Aorta (tissue), 5 donors: ENCODE data around the gene FAF1. TPM values are rescaled to one million over a fixed set of nuclear protein-coding genes. Genes with fewer than 3 reads are reported as not detected.

Experiments
- ATAC-seq: fragments of 200-7000 bp; cut with Tn5 transposase; one replicate; pipeline ENCODE4 v1.9.1; 2022; ENCODE audit warnings: moderate library complexity; ENCODE audit not compliant: low FRiP score
- DNase-seq, 2 donors: peaks; one replicate each; pipeline ENCODE4 v3.0.0-alpha.2; 2020
- H3K27ac ChIP-seq, 2 donors: one replicate each; pipeline ENCODE4 v1.5.1; 2013; ENCODE audit warnings: low read length in 2 of 2, mild to moderate bottlenecking in 2 of 2, moderate library complexity in 2 of 2, control low read depth in 1 of 2, inconsistent platforms in 1 of 2, low read depth in 1 of 2
- H3K27me3 ChIP-seq, 2 donors: one replicate each; pipeline ENCODE4 v1.6.1; 2013; ENCODE audit warnings: control low read depth in 1 of 2, low read length in 1 of 2, mild to moderate bottlenecking in 1 of 2, moderate library complexity in 1 of 2; ENCODE audit not compliant: insufficient read depth in 2 of 2, control insufficient read depth in 1 of 2
- H3K36me3 ChIP-seq, 2 donors: one replicate each; pipeline ENCODE4 v1.6.1; 2013; ENCODE audit warnings: control low read depth in 1 of 2, low read length in 1 of 2, mild to moderate bottlenecking in 1 of 2; ENCODE audit not compliant: insufficient read depth in 2 of 2, control insufficient read depth in 1 of 2
- H3K4me1 ChIP-seq, 2 donors: one replicate each; pipeline ENCODE4 v1.6.1; 2013; ENCODE audit warnings: low read length in 2 of 2, control low read depth in 1 of 2, mild to moderate bottlenecking in 1 of 2, moderate library complexity in 1 of 2; ENCODE audit not compliant: insufficient read depth in 2 of 2, control insufficient read depth in 1 of 2
- H3K4me3 ChIP-seq, 2 donors: one replicate each; pipeline ENCODE4 v1.5.1; 2013; ENCODE audit warnings: low read length in 2 of 2, control low read depth in 1 of 2, mild to moderate bottlenecking in 1 of 2
- H3K9me3 ChIP-seq: one replicate; pipeline ENCODE4 v1.6.1; 2013; ENCODE audit warnings: mild to moderate bottlenecking, low read length; ENCODE audit not compliant: control insufficient read depth
- WGBS, 2 donors: extraction: QIAGEN DNeasy Blood & Tissue Kit; methylation state at CpG; one replicate each; pipeline ENCODE4 v1.1.7; 2013; 5-methylcytosine and 5-hydroxymethylcytosine counted together
- intact Hi-C, 2 donors: fragments of 100-400 bp; cut with DNase I; formaldehyde crosslinking; loops; one replicate each; pipeline versions ENCODE4 v1.14.2 to v1.15.0; 2022
- polyA plus RNA-seq, 2 donors: library from polyadenylated mRNA; stranded (reverse); fragments of 200-250 nt; gene quantifications; one replicate each; pipeline ENCODE4 v1.2.3, GENCODE V29; 2013
- total RNA-seq, 2 donors: library from RNA; stranded (reverse); fragmentation: NEBNext Ultra II Directional; extraction: Animal tissue kit (Norgen Biotek cat#: 25700); gene quantifications; one replicate each; pipeline ENCODE4 v1.2.1, GENCODE V29; 2021
- donor health status: healthy with polysubstance abuse.
- donor health status: Bipolar disorder and iron deficiency.
- donor health status: DM: no; HTN: no; CAD: no.
- donor health status: DM: no; HTN: no; CAD: no.
- donor health status: DM: yes; HTN: yes; CAD: no.

Gene FAF1
- total and polyA plus RNA-seq, 4 donors: 27.0 to 56.1 (median 43.0) TPM

DNA sequence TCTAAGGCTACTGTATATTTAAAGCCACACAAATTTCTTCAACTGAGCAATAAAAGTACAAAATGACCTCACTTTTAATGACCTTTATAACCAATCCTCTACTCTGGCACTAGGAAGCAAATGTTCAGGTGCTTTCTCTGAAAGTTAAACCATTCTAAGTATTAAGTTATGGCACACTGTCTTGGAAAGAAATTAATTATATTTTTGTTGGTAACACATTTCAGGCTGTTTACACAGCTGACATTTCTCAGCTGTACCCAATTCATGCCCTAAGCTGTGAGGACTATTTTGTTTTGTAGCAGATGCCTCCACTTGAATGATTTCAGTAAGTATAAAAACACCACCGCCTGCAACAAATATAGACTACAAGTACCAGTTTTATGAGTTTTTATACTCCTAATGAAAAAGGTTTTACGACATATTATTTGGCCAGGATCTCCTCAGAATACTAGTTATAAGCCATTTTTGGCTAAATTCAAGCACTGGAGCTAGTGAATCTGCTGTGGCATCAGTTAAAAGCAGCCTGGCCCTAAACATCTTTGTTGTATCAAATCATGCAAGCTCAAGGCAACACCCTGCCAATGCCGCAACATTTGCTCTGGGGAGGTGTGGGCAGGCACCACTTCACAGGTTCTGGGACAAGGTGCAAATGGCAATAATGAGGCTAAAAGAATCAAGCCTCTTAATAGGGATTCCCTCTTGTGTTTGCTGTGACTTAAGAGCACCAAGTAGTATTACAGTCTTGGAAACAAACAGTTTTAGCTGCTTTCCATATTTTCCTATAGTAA lies 308.4 kb downstream of the FAF1 start:
- no peak for DNase-seq
- WGBS, 2 donors: 66 to 82% methylated on average over 3 of the region's 3 CpGs
- intact Hi-C loops: no loop called here
- Histone ChIP-seq H3K27me3 (no peaks in the 10 kb centered on the region), H3K27ac (no peak overlapping the region), H3K4me3 (no peak overlapping the region), H3K9me3 (no peaks in the 10 kb centered on the region), H3K36me3 (no peaks in the 10 kb centered on the region), H3K4me1 (no peaks in the 10 kb centered on the region)
- no peak for ATAC-seq

DNA sequence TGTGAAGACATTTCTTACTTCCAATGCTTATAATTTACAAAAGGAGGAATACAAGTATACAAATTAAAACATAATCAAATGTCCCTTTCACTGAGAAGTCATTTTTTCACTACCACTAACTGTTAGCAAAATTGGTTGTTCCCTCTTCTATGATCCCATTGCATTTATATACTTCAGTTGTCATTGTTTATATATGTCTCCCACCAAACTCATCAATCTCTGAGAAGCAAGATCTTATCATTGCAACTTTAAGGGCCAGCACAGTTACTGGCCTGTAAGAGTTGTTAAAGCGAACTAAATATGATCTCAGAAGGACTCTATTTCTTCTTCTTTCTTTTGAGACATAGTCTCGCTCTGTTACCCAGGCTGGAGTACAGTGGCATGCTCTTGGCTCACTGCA lies 313.5 kb downstream of the FAF1 start:
- WGBS, 2 donors: 95 to 97% methylated on average over 2 of the region's 2 CpGs
- Histone ChIP-seq H3K27me3 (no peaks in the 10 kb centered on the region), H3K27ac (no peak overlapping the region), H3K9me3 (no peaks in the 10 kb centered on the region), H3K36me3 (no peaks in the 10 kb centered on the region), H3K4me1 (no peaks in the 10 kb centered on the region), H3K4me3 (no peak overlapping the region)
- intact Hi-C loops: no loop called here
- DNase-seq (no peak), ATAC-seq (no peak)

DNA sequence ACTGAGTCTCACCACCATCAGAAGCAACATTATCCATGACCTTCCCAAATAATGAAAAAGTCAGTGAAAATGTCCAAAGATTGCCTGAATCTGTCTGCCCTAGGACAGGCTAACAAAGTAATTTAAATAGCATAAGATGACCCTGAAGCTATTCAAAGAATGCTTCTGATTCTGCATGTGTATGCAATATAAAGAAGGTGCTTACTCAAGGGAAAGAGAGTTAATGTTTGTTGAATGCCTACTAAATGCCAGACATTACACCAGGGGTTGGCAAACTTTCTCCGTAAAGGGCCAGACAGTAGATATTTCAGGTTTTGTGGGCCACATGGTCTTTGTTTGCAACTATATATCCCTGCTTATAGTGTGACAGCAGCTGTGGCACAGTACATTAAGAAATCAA lies 314.9 kb downstream of the FAF1 start:
- no peak for DNase-seq
- no peaks in the 10 kb centered on the region for H3K36me3 ChIP-seq
- no peak for ATAC-seq
- H3K27ac ChIP-seq: no peak overlapping the region
- H3K9me3 ChIP-seq: no peaks in the 10 kb centered on the region
- H3K4me1 ChIP-seq: no peaks in the 10 kb centered on the region
- H3K27me3 ChIP-seq: no peaks in the 10 kb centered on the region
- 88 to 89% methylated on average over 1 of the region's 1 CpG for WGBS, 2 donors
- no peak overlapping the region for H3K4me3 ChIP-seq
- intact Hi-C loops: no loop called here

DNA sequence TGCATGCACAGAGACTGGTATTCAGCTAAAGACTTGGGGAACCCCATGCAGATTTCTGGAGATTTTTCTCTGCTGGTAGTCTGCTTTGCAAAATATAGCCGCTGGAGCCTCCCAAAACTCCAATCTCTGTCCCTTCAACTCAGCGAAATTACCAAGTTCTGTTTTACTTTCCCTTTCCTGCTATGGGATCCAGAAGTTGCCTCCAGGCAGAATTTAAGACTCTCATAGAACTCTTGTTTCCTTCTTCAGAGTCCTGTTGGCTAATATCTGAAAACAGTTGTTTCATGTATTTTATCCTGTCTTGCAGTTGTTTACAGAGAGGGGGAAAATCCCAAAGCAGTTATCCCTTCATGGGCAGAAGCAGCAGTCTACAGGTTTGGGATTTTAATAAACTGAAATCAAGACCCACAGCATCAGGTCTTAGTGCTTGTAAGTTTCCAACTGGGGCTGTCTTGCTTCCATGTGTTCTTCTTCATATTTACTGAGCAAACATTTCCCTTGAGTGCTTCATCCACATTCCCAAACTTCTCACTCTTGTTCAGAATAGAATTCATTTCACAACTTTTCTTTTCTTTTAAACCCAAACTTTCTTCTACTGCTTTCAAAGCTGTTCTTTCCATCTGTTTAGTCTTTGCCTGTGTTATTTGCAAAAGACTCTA lies 315.5 kb downstream of the FAF1 start:
- intact Hi-C loops: no loop called here

DNA sequence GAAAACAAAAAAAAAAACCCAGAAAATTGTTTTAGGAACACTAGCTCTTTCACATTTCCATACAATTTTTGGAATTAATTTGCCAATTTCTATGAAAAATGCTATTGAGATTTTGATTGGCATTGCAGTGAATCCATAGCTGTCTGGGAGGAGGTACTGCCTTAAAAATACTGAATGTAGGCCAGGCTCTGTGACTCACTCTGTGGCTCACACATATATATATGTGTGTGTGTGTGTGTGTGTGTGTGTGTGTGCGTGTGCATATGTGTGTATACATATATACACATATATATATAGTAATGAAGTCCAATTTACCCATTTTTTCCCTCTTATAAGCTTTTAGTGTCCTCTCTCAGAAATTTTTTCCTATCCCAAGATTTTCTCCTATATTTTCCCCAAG lies 322.6 kb downstream of the FAF1 start:
- Histone ChIP-seq H3K4me3 (no peak overlapping the region), H3K27ac (no peak overlapping the region), H3K27me3 (no peaks in the 10 kb centered on the region), H3K36me3 (no peaks in the 10 kb centered on the region), H3K9me3 (no peaks in the 10 kb centered on the region), H3K4me1 (no peaks in the 10 kb centered on the region)
- no peak for ATAC-seq
- WGBS, 2 donors: 60 to 69% methylated on average over 1 of the region's 1 CpG
- intact Hi-C loops: no loop called here
- no peak for DNase-seq

More for the DNA sequence above, 315.5 kb downstream of the FAF1 start:
- ATAC-seq: no peak
- Histone ChIP-seq H3K4me1 (no peaks in the 10 kb centered on the region), H3K4me3 (no peak overlapping the region), H3K27me3 (no peaks in the 10 kb centered on the region), H3K27ac (no peak overlapping the region), H3K36me3 (no peaks in the 10 kb centered on the region), H3K9me3 (no peaks in the 10 kb centered on the region)
- DNase-seq: no peak
- 63 to 83% methylated on average over 2 of the region's 2 CpGs for WGBS, 2 donors

DNA sequence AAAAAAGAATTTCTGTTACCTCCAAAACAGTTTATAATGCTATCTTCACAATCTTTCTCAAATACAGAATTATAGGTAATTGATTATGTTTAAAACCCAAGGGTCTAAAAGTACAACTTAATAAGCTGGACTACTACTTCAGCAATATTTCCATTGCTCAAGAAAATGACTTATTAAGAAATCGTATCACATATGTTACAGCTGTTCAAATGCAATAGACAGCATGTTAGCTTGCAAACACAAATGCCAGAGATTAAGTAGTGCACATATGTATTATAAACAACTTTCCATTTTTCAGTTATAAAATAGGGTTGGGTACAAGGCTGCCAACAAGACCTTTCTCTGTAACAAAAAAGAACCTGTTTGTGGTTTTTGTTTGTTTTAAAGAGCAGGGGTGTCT lies 325.8 kb downstream of the FAF1 start:
- ATAC-seq: no peak
- no peak for DNase-seq
- intact Hi-C loops: no loop called here
- H3K4me1 ChIP-seq: no peaks in the 10 kb centered on the region
- 80 to 81% methylated on average over 1 of the region's 1 CpG for WGBS, 2 donors
- H3K4me3 ChIP-seq: no peak overlapping the region
- no peak overlapping the region for H3K27ac ChIP-seq
- H3K27me3 ChIP-seq: no peaks in the 10 kb centered on the region
- H3K36me3 ChIP-seq: no peaks in the 10 kb centered on the region
- no peaks in the 10 kb centered on the region for H3K9me3 ChIP-seq

DNA sequence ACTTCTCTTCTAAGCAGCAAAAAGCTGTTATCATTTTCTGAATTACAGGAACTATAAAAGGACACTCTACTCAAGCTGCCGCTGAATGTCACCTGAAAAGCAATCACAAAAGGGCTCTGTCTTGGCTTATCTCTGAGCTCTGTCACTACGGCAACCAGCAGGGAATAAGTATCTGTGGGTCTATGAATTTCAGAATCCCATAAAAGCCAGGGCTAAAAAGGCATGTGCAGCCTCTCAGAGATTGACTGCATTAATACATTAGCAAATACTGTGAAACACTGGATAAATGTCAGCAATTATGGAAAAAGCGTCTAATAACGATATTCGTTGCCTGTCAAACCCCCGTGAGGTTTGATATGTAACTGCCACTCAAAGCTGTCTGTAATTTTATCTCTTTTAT lies 326.6 kb downstream of the FAF1 start:
- ATAC-seq: no peak
- H3K4me3 ChIP-seq: no peak overlapping the region
- intact Hi-C loops: no loop called here
- H3K27ac ChIP-seq: no peak overlapping the region
- no peaks in the 10 kb centered on the region for H3K9me3 ChIP-seq
- no peaks in the 10 kb centered on the region for H3K27me3 ChIP-seq
- H3K4me1 ChIP-seq: no peaks in the 10 kb centered on the region
- DNase-seq: no peak
- no peaks in the 10 kb centered on the region for H3K36me3 ChIP-seq
- WGBS, 2 donors: 90% methylated on average over 6 of the region's 6 CpGs

DNA sequence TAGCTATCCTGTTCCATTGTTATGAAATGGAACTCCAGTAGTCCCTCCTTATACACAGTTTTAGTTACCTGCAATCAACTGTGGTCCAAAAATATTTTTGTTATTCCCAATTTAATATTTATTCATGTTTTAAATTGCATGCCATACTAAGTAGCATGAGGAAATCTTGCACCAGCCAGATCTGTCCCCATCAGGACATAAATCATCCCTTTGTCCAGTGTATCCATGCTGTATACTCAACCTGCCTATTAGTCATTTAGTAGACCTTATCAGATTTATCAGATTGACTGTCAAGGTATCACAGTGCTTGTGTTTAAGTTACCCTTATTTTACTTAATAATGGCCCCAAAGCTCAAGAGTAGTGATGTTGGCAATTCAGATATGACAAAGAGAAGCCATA lies 328.9 kb downstream of the FAF1 start:
- Histone ChIP-seq H3K27ac (no peak overlapping the region), H3K27me3 (no peaks in the 10 kb centered on the region), H3K36me3 (no peaks in the 10 kb centered on the region), H3K4me1 (no peaks in the 10 kb centered on the region), H3K9me3 (no peaks in the 10 kb centered on the region), H3K4me3 (no peak overlapping the region)
- DNase-seq (no peak), ATAC-seq (no peak)
- intact Hi-C loops: no loop called here

DNA sequence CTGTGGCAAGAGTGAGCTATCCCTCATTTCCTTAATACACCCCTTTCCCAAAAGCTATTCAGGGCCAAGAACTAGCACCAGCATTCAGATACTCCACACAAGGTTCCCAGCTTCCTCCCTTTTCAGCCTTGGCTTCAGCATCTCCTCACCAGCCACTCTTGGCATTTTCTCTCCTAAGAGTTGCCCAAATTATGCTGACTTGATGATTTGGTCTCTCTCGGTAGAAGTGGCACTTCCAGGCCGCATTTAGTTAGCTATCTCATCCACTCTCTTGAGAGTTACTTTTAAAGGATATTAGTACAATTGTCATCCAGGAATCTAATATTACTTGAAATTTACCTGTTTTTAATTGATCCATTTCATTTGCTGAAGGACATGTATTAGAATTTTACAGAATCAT lies 337.8 kb downstream of the FAF1 start:
- no peaks in the 10 kb centered on the region for H3K27me3 ChIP-seq
- DNase-seq (no peak), ATAC-seq (no peak)
- no peaks in the 10 kb centered on the region for H3K9me3 ChIP-seq
- H3K4me3 ChIP-seq: no peak overlapping the region
- H3K4me1 ChIP-seq: no peaks in the 10 kb centered on the region
- 92 to 97% methylated on average over 2 of the region's 2 CpGs for WGBS, 2 donors
- intact Hi-C loops: no loop called here
- H3K27ac ChIP-seq: no peak overlapping the region
- H3K36me3 ChIP-seq: no peaks in the 10 kb centered on the region
